Astrocyte of the cerebellum (primary cell): ENCODE data around the gene KRTAP4-12.

Source experiments
- DNase-seq: peaks from one replicate; pipeline ENCODE4 v3.0.0-alpha.2; 2011; ENCODE audit warnings: low read depth
- H3K4me3 ChIP-seq: 2 replicates; pipeline ENCODE4 v1.5.1; 2011; ENCODE audit warnings: mild to moderate bottlenecking, low read depth, low read length, moderate library complexity
- CTCF ChIP-seq: IDR thresholded peaks from 2 replicates; pipeline ENCODE4 v1.5.1; 2012; ENCODE audit warnings: low read length, low read depth, moderate library complexity, mild to moderate bottlenecking; ENCODE audit errors: missing control alignments
- in situ Hi-C: cut with HindIII; loops from 2 replicates; pipeline ENCODE4 v1.10.0; 2017; ENCODE audit warnings: low sequenced_read_pairs

The KRTAP4-12 gene

GRCh38 chr17:41073676-41074075 is 50.3 kb downstream of the KRTAP4-12 start:
- in situ Hi-C loops: no loop called here
- no peak for DNase-seq
- TF ChIP-seq CTCF: no peak
- no peak overlapping the region for H3K4me3 ChIP-seq
